PC-3 (cell line): Measurements from ENCODE around the gene ABCC10. TPM values are rescaled to one million over a fixed set of nuclear protein-coding genes. Genes with fewer than 3 reads are reported as not detected.
"Not testable (repeated sequence)": the region's sequence is repeated elsewhere in the genome, so short reads cannot be mapped to it uniquely, and the experiment has no call there.

Experiments
- ATAC-seq: fragments of 200-7000 bp; cut with Tn5 transposase; 2 replicates; pipeline ENCODE4 v1.9.1; 2020; ENCODE audit warnings: mild to moderate bottlenecking, moderate library complexity
- BruUV-seq: library from RNA; stranded (reverse); fragments of 400-500 nt; replicated peaks from 2 replicates; lab custom pipeline; 2021; lab: Mats Ljungman, UMichigan
- CTCF ChIA-PET: fragments of 300-600 bp; sonication (Branson Sonifier 250); formaldehyde crosslinking; loops from one replicate; lab custom pipeline; 2022; ENCODE audit warnings: antibody characterized with exemption; lab: Charles Lee
- POLR2A ChIA-PET: fragments of 300-600 bp; sonication (Branson Sonifier 250); formaldehyde crosslinking; loops from one replicate; lab custom pipeline; 2022; ENCODE audit warnings: antibody characterized with exemption; ENCODE audit not compliant: unreplicated experiment; lab: Charles Lee
- DNase-seq: peaks from one replicate; pipeline ENCODE4 v3.0.0-alpha.2; 2015
- H2AFZ ChIP-seq: fragments of 300-600 bp; sonication (generic); 2 replicates; pipeline ENCODE4 v1.6.0; 2016; ENCODE audit warnings: antibody characterized with exemption, low read length
- H3F3A ChIP-seq: fragments of 300-600 bp; sonication (generic); one replicate; pipeline ENCODE4 v1.6.0; 2017; ENCODE audit warnings: antibody characterized with exemption, low read length, control low read depth, mild to moderate bottlenecking; ENCODE audit not compliant: unreplicated experiment
- H3K27ac ChIP-seq: fragments of 300-600 bp; sonication (generic); 2 replicates; pipeline ENCODE4 v1.5.1; 2016; ENCODE audit warnings: mild to moderate bottlenecking, low read length
- H3K27me3 ChIP-seq: fragments of 300-600 bp; sonication (generic); 2 replicates; pipeline ENCODE4 v1.6.1; 2016; ENCODE audit warnings: low read length, mixed read lengths
- H3K36me3 ChIP-seq: fragments of 300-600 bp; sonication (generic); 2 replicates; pipeline ENCODE4 v1.6.1; 2016; ENCODE audit warnings: low read depth, mixed run types, low read length, mixed read lengths
- H3K4me1 ChIP-seq: fragments of 300-600 bp; sonication (generic); 2 replicates; pipeline ENCODE4 v1.5.1; 2016; ENCODE audit warnings: low read length; ENCODE audit not compliant: insufficient read depth
- H3K4me2 ChIP-seq: fragments of 300-600 bp; sonication (generic); 2 replicates; pipeline ENCODE4 v1.6.0; 2016; ENCODE audit warnings: low read length
- H3K4me3 ChIP-seq: fragments of 300-600 bp; sonication (generic); 2 replicates; pipeline ENCODE4 v1.5.1; 2016; ENCODE audit warnings: mild to moderate bottlenecking, low read length, mixed read lengths
- H3K79me2 ChIP-seq: fragments of 300-600 bp; sonication (generic); 2 replicates; pipeline ENCODE4 v1.6.1; 2017; ENCODE audit warnings: low read length, mixed read lengths
- H3K9ac ChIP-seq: fragments of 300-600 bp; sonication (generic); 2 replicates; pipeline ENCODE4 v1.6.0; 2016; ENCODE audit warnings: mild to moderate bottlenecking, low read length
- H3K9me2 ChIP-seq: fragments of 300-600 bp; sonication (generic); replicated peaks from 2 replicates; pipeline ENCODE4 v1.6.1; 2016; ENCODE audit warnings: mixed run types, low read length, mixed read lengths
- H3K9me3 ChIP-seq: fragments of 300-600 bp; sonication (generic); 2 replicates; pipeline ENCODE4 v1.6.1; 2016; ENCODE audit warnings: low read length, mixed read lengths
- H4K20me1 ChIP-seq: fragments of 300-600 bp; sonication (generic); 2 replicates; pipeline ENCODE4 v1.6.1; 2016; ENCODE audit warnings: low read length, mixed read lengths
- EZH2 ChIP-seq: fragments of 300-600 bp; sonication (generic); IDR thresholded peaks from one replicate; pipeline ENCODE4 v1.6.1; 2017; ENCODE audit warnings: antibody characterized with exemption, mild to moderate bottlenecking, low read length; ENCODE audit not compliant: unreplicated experiment
- EZH2phosphoT487 ChIP-seq: fragments of 300-600 bp; sonication (generic); IDR thresholded peaks from 2 replicates; pipeline ENCODE4 v1.6.1; 2018; ENCODE audit warnings: mild to moderate bottlenecking, antibody characterized with exemption, low read length, borderline replicate concordance
- intact Hi-C: fragments of 100-400 bp; cut with micrococcal nuclease; formaldehyde crosslinking; loops from 2 replicates; pipeline ENCODE4 v1.9.0; 2023
- total RNA-seq: library from RNA; depleted of rRNA; stranded (reverse); fragments of >200 nt; gene quantifications from 2 replicates; pipeline ENCODE4 v1.2.3, GENCODE V29; 2014
- TF ChIP-seq, protein P1 (sequence below): fragments of 300-600 bp; sonication (generic); conservative IDR thresholded peaks from 2 replicates; pipeline ENCODE4 v1.5.1; 2017; ENCODE audit warnings: antibody characterized with exemption, low read depth, mild to moderate bottlenecking, low read length

Gene ABCC10
- total RNA-seq, 1 experiment from 2014 or later = 23.1 TPM

DNA sequence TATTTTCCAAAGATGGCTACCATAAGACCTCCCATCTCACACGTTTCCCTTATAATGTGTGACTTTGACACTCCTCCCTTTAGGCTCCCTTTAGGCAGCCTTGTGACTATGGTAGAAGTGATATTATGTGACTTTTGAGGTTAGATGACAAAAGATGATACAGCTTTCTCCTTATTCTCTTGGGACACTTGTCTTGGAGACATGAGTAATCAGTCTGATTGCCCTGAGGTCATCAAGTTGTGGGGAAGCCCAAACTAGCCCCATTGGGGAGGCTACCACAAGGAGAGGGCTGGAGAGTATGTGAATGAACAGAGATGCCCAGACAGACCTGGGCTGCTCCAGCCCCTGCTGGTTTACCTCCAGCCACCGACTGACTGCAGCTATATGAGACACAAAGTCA lies 38.6 kb downstream of the ABCC10 start:
- Histone ChIP-seq H3F3A (no peaks in the 10 kb centered on the region), H2AFZ (no peak overlapping the region), H3K9me2 (no peaks in the 10 kb centered on the region), H3K9ac (no peak overlapping the region), H3K4me2 (no peak overlapping the region), H3K4me3 (no peak overlapping the region), H3K27me3 (no peaks in the 10 kb centered on the region; the same call in 1 of the 2 replicates), H3K4me1 (no peaks in the 10 kb centered on the region), H4K20me1 (no peaks in the 10 kb centered on the region), H3K36me3 (no peaks in the 10 kb centered on the region), H3K9me3 (no peaks in the 10 kb centered on the region), H3K79me2 (no peaks in the 10 kb centered on the region), H3K27ac (no peak overlapping the region)
- ATAC-seq = no peak
- BruUV-seq = no TSS peak
- ChIA-PET POLR2A (no interaction called here), CTCF (no interaction called here)
- DNase-seq = no peak
- TF ChIP-seq, protein P1, sequence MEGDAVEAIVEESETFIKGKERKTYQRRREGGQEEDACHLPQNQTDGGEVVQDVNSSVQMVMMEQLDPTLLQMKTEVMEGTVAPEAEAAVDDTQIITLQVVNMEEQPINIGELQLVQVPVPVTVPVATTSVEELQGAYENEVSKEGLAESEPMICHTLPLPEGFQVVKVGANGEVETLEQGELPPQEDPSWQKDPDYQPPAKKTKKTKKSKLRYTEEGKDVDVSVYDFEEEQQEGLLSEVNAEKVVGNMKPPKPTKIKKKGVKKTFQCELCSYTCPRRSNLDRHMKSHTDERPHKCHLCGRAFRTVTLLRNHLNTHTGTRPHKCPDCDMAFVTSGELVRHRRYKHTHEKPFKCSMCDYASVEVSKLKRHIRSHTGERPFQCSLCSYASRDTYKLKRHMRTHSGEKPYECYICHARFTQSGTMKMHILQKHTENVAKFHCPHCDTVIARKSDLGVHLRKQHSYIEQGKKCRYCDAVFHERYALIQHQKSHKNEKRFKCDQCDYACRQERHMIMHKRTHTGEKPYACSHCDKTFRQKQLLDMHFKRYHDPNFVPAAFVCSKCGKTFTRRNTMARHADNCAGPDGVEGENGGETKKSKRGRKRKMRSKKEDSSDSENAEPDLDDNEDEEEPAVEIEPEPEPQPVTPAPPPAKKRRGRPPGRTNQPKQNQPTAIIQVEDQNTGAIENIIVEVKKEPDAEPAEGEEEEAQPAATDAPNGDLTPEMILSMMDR = no peak
- TF ChIP-seq EZH2 (no peak), EZH2phosphoT487 (no peak)
- intact Hi-C loops = no loop called here

GRCh38 chr6:43467265-43467664 lies 39.9 kb downstream of the ABCC10 start:
- H3K4me2 ChIP-seq, H3K9me3 ChIP-seq, CTCF ChIA-PET, H3K9ac ChIP-seq, H3K4me1 ChIP-seq, H3F3A ChIP-seq, POLR2A ChIA-PET, H3K27me3 ChIP-seq, H3K9me2 ChIP-seq, H3K27ac ChIP-seq, H4K20me1 ChIP-seq, DNase-seq, H3K36me3 ChIP-seq, H2AFZ ChIP-seq, H3K79me2 ChIP-seq, BruUV-seq, ATAC-seq, H3K4me3 ChIP-seq, intact Hi-C loops: not testable (repeated sequence)

GRCh38 chr6:43467752-43468151 lies 40.4 kb downstream of the ABCC10 start:
- Histone ChIP-seq H3K9me3 (no peaks in the 10 kb centered on the region), H3K9ac (no peak overlapping the region), H3F3A (no peaks in the 10 kb centered on the region), H3K27ac (no peak overlapping the region), H3K9me2 (no peaks in the 10 kb centered on the region), H2AFZ (no peak overlapping the region), H3K4me3 (no peak overlapping the region), H3K4me2 (no peak overlapping the region), H3K4me1 (peaks cover 9% of the 10 kb centered on the region; the same call in 1 of the 2 replicates), H4K20me1 (no peaks in the 10 kb centered on the region), H3K79me2 (no peaks in the 10 kb centered on the region), H3K36me3 (no peaks in the 10 kb centered on the region), H3K27me3 (no peaks in the 10 kb centered on the region)
- POLR2A ChIA-PET = no interaction called here
- ATAC-seq = no peak
- CTCF ChIA-PET = no interaction called here
- no TSS peak for BruUV-seq
- DNase-seq = no peak
- TF ChIP-seq, protein P1 = no peak
- TF ChIP-seq EZH2 = no peak
- TF ChIP-seq EZH2phosphoT487 = no peak
- intact Hi-C loops = no loop called here
